Panc1 (cell line): Measurements from ENCODE around the gene BTRC.

Experiments
- TF ChIP-seq, protein P1 (sequence below), 2 experiments: IDR thresholded peaks; 2 replicates each; pipeline ENCODE4 v1.6.1; 2011 to 2012; ENCODE audit warnings: low read depth in 2 of 2, control low read depth in 1 of 2, low read length in 1 of 2, mild to moderate bottlenecking in 1 of 2, moderate library complexity in 1 of 2; ENCODE audit not compliant: insufficient read depth in 1 of 2
- TF ChIP-seq, protein P2 (sequence below): fragments of 450-650 bp; IDR thresholded peaks from 2 replicates; pipeline ENCODE4 v1.5.1; 2017; ENCODE audit warnings: mild to moderate bottlenecking

DNA sequence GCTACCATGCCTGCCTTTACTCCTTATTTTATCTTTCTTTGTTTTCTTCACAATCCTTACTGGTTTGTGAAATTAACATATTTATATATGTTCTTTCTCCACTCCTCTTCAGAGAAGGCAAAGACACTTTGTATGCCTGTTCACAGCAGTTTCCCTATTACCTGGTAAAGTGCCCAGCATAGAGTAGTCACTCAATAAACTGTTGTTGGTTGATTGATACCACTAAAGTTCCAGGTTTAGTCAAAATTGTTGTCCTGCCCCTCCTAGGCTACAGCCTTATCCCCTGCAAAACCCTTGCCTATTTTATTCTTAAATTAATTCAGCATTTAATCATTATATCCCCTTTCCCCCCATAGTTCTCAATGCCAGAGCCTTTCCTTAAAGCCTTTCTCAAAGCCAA lies 158.0 kb downstream of the BTRC start:
- TF ChIP-seq, protein P1, sequence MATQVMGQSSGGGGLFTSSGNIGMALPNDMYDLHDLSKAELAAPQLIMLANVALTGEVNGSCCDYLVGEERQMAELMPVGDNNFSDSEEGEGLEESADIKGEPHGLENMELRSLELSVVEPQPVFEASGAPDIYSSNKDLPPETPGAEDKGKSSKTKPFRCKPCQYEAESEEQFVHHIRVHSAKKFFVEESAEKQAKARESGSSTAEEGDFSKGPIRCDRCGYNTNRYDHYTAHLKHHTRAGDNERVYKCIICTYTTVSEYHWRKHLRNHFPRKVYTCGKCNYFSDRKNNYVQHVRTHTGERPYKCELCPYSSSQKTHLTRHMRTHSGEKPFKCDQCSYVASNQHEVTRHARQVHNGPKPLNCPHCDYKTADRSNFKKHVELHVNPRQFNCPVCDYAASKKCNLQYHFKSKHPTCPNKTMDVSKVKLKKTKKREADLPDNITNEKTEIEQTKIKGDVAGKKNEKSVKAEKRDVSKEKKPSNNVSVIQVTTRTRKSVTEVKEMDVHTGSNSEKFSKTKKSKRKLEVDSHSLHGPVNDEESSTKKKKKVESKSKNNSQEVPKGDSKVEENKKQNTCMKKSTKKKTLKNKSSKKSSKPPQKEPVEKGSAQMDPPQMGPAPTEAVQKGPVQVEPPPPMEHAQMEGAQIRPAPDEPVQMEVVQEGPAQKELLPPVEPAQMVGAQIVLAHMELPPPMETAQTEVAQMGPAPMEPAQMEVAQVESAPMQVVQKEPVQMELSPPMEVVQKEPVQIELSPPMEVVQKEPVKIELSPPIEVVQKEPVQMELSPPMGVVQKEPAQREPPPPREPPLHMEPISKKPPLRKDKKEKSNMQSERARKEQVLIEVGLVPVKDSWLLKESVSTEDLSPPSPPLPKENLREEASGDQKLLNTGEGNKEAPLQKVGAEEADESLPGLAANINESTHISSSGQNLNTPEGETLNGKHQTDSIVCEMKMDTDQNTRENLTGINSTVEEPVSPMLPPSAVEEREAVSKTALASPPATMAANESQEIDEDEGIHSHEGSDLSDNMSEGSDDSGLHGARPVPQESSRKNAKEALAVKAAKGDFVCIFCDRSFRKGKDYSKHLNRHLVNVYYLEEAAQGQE (IDR thresholded peaks at IDR 0.05; ENCODE audit: insufficient read depth in 1 of 2, low read depth in 2 of 2, low read length in 1 of 2) = no peak
- TF ChIP-seq, protein P2, sequence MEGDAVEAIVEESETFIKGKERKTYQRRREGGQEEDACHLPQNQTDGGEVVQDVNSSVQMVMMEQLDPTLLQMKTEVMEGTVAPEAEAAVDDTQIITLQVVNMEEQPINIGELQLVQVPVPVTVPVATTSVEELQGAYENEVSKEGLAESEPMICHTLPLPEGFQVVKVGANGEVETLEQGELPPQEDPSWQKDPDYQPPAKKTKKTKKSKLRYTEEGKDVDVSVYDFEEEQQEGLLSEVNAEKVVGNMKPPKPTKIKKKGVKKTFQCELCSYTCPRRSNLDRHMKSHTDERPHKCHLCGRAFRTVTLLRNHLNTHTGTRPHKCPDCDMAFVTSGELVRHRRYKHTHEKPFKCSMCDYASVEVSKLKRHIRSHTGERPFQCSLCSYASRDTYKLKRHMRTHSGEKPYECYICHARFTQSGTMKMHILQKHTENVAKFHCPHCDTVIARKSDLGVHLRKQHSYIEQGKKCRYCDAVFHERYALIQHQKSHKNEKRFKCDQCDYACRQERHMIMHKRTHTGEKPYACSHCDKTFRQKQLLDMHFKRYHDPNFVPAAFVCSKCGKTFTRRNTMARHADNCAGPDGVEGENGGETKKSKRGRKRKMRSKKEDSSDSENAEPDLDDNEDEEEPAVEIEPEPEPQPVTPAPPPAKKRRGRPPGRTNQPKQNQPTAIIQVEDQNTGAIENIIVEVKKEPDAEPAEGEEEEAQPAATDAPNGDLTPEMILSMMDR = no peak
